GM18909 (cell line): Measurements from ENCODE around the gene RIMBP2.
"Not testable (repeated sequence)": the region's sequence is repeated elsewhere in the genome, so short reads cannot be mapped to it uniquely, and the experiment has no call there.

Source experiments
- ATAC-seq: cut with Tn5 transposase; IDR thresholded peaks from one replicate; pipeline ENCODE4 v1.9.1; 2021; ENCODE audit warnings: mild to moderate bottlenecking; ENCODE audit not compliant: unreplicated experiment, poor library complexity

The RIMBP2 gene

DNA sequence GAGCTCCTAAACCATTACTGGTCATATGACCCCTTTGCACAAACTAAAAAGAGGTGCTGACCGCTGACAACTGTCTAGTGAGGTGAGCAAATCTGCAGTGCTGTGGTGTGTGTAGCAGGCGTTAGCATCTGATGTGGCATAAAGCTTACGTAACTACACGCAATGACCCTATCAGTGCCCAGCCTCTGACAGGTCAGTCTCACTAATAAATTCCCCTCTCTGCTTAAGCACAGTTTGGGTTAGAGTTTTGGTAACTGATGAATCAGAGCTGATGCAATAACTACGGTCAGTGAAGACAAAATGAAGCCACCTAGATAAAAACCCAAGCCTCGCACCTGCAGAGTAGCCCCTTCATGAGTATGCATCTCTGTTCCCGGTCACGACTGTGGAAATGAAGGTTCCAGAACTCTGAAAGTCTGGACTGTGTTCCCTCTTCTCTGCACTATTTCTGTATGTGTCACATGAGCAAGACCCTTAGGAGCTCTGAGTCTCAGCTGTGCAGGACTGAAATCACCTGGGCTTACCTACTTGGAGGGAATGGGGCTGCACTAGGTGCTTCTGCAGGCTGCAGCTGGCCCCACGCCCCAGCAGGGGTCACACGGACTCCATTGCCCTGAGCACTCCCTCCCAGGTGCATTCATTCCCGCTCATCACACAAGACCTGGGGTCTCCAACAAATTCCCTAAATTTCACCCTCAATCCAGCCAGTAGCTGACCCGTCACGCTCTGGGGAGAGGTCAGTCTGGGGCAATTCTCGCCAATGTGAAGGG, 54.4 kb downstream of the RIMBP2 start:
- no peak for ATAC-seq

DNA sequence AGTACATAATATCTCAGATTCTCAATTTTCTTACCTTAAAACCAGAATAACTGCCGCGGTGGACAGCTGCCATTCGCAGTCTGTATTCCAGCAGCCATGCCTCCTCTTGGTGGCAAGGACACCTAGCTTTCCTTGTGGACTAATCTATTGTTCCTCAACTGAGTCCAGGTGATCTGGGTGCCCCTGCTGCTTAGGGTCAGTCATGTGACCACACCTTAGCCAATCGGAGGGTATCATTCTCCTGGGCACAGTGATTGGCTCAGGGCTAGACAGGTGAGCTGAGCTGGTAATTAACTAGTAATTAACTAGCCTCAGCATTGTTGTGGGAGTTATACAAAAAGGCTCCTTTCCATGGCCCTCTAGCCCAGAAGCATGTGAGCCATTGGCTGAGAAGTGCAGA, 55.0 kb downstream of the RIMBP2 start:
- ATAC-seq = no peak

DNA sequence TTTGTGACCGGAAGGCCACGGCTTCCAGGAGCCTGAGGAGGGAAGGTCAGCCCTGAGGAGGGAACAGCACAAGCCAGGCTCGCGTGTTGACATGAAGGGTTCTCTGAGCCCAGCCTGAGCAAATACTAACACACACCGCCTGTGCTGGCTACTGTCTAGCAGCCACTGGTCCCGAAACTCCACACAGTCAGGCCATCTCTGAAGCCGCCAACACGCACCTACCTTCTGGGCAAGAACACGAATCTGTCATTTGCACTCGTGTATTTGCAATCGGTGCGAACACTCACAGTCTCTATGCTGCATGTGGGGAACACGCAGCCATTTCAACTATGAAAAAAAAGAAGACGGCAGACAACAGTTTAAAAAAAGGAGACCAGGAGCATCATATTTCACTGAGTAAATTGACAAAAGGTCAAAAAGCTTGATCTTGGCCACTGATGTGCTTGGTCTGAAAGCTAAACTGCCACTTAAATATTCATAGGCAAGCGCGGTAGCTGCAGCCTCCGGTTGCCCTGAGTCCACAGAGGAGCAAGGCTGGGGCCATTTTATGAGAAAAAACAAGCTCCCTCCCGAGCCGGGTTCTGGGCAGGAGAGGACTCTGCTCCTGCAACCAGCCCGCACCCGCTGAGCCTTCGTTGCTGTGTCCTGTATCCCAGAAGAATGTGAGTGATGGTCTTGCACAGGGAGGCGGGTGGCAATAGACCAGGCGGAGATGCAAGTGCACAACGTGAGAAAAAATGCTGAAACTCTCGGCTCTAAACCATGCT, 57.8 kb downstream of the RIMBP2 start:
- ATAC-seq = no peak

DNA sequence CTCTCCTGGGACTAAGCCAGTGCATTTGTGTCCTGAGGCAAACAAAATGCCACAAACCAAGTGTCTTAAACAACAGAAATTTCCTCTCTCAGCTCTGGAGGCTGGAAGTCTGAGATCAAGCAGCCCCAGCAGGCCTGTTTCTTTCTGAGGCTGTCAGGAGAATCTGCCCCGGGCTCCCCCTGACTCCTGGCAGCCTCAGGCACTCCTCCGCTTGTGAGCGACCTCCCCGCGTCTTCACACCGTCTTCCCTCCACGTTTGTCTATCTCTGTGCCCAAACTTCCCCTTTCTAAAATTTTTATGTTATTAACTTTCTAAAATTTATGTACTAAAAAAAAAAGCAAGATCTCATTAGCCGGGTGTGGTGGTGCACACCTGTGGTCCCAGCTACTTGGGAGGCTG, 59.7 kb downstream of the RIMBP2 start:
- no peak for ATAC-seq

DNA sequence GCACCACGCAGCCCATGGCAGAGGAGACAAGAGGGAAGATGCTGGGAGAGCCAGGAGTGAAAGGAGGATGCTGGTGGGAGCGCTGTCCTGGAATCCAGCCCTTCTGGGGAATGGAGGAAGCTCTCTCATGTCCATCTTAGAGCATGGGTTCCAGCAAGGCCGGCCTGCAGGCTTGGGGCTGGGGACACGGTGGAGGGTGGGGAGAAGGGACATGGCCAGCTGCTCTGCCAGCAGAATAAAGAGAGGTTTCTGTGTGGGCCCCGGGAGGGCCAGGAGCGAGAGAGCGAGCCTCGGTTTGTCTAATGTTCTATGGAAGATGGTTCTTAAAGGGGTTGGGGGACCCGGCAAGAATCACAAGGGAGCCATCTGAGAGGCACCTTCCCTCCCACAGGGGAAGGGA, 60.2 kb downstream of the RIMBP2 start:
- ATAC-seq = no peak

DNA sequence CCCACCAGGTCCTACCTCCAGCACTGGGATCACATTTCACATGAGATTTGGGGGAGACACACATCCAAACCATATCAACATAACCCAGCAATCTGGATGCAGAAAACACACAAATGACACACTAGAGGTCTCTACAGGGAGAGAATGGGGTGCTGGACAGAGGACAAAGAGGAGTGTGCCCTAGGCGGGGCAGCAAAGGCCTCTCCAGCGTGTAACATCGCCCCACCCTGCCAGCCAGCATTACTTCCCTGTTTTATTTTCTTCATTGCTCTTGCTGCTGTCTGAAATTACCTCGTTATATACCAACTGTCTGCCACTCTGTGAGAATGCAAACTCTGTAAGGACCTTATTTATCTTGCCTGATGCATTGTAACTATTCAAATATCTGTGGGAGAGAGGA, 61.1 kb downstream of the RIMBP2 start:
- no peak for ATAC-seq

DNA sequence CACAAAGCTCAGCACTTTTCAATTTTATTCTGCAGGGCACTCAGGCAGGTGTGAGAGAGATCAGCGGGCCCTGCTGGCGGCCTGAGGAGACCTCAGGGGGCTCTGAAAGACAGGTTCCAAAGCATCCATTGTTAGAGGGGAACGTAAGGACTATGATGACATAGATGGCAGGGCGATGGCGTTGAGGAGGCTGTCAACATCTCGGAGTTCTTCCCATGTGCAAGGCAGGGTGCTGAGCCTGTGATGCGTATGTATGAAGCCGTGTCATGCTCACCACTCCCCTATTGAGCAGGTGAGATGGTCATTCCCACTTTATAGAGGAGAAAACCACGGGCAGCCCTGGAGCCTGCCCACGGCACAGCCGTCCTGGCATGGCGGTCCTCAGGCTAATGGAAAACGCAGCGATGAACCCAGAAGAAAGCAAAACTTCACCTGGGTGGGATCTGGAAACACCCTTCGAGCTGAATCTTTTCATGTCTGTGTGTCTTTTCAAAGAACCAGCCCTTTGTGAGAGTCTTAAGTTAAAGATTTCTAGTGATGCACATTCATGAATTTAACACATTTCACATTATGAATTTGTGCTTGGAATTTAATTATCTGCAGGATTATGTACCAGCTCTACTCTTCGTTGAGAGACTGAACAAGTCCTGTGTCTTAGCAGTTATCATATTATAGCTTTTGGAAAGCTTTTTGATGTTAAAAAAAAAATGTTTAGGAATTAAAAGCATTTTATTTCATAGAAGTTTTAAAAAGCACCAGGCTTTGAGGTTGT, 64.7 kb downstream of the RIMBP2 start:
- no peak for ATAC-seq

DNA sequence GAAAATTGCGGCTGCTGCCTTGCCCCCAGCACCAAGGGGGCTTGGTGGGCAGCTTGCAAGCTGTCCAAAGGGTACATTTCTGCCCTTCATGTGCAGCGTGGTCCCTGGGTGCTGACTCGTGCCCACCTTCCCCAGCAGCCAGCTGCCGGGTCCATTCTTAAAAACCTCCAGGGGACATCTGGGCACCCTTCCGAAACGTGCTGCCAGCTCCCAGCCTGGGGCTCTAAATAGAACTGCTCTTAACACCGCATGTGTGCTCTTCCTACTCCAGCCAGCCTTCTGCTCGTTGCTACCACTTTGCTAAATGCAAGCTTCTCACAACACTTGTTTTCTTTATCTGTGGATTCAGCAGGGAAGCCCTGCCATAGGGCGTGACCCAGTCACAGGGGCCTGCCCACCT, 66.0 kb downstream of the RIMBP2 start:
- ATAC-seq = no peak

DNA sequence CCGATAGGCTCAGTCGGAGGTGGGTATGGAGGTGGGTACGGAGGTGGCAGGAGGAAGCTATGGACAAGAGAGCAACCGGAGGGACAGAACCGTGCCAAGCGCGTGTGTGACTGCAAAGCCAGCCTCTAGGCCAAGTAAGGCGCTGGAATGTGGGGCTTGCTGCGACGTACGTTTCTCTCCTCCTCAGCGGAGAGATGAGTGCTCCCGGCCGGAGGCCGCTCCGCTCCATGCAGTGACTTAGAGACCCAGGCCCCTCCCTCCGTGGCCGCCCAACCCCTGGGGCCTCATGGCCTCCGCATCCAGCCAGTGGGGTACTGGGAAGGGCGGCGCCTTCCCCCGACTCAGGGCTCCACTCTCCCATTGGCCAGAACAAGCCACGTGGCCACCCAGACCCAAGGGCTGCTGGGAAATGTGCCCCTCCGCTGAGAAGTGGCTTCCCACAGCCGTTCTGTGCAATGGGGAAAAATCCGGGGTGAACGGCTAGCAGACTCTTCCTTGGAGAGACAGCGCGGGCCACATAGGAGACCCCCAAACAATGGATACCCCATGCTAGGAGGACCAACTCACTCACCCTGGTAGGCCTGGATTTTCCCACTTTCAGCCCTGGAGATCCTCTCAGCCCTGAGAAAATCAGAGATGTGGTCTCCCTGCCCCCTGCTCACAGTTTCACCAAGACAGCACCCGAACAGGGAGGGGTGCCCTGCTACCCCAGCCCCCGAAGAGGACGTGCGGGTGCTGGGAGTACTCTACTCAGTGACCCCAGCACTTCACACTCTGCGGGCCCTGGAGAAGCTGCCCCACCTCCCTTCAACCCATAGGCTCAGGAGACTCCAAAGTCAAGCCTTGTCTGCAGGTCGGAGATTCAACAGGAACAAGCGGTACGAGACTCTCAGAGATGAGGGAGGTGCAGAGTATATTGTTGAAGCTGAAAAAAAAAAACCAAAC, 66.7 kb downstream of the RIMBP2 start:
- ATAC-seq = no peak

DNA sequence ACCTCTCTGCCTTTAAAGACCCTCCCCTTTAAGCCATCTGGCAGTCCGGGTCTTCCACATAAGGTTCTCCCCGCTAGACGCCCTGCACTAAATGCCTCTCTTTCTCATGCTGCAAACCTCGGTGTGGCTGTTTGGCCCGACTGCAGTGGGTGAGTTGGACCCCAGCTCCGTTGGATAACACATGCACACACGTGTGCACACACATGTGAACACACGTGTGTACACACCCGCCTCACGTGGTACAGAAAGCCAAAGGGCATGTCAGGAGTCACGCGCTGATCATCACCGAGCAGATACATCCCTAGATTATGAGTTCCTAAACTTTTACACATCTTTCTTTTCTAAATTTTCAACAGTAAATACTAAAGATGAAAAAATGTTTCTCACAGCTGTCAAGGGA, 68.3 kb downstream of the RIMBP2 start:
- no peak for ATAC-seq

DNA sequence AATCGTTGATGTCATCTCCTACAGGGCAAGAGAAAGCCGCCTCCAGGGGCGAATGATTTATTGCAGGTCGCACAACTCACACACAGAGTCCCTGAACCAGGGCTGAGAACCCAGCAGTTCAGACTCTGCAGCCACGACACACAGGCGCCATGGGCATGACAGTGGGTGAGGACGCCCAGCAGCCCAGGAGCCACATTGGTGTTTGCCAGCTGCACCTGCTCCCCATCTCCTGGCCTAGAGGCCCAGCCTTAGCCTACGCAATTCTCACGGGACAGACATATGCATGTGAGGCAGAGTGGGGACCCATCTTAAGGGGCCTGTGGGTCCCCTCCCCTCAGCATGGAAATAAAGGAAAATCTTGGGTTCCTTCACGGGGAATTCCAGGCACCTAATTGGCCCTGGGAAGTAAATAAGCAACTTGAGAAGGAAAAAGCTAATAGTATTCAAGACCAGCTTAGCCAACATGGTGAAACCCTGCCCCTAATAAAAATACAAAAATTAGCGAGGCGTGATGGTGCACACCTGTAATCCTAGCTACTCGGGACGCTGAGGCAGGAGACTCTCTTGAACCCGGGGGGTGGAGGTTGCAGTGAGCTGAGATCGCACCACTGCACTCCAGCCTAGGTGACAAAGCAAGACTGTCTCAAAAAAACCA, 69.3 kb downstream of the RIMBP2 start:
- no peak for ATAC-seq

DNA sequence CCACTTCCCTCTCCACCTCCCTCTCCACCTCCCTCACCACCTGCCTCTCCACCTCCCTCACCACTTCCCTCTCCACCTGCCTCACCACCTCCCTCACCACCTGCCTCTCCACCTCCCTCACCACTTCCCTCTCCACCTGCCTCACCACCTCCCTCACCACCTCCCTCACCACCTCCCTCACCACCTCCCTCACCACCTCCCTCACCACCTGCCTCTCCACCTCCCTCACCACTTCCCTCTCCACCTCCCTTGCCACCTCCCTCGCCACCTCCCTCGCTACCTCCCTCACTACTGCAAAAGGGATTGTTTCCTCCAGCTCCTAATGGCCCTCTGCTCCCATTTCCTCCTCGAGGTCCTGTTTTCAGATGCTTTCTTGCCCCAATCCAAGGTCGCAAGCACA, 69.9 kb downstream of the RIMBP2 start:
- ATAC-seq = not testable (repeated sequence)

DNA sequence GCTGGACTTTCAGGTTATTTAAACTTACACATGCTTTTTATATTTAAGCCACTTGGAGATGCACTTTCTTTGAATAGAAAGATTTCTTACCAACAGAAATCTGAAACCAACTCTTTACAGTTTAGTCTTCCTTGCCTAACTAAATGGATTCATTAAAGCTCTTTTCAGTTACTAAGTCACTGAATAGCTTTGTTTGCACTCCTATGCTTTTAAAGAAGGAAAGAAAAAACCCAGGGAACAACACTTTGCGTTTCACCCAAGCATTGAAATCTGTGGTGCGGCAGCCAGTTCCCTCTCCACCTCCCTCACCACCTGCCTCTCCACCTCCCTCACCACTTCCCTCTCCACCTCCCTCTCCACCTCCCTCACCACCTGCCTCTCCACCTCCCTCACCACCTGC, 70.3 kb downstream of the RIMBP2 start:
- no peak for ATAC-seq

DNA sequence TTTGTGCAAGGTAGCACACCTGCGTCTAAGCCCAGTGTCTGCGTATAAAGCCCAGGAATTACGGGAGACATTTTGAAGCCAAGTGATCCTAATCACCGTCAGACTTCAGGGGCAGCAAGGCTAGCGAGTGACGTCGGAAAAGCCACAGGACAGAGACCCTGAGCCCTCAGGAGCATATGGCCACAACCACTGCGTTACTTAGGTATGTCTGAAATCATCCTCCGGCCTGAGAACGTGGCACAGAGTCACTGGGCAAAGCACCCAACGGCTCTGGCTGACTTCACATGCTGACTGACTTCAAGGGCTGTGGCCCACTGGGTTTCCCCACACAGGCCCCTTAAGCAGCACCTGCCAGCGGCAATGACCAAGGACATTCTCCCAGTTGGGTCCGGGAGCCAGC, 71.5 kb downstream of the RIMBP2 start:
- no peak for ATAC-seq

DNA sequence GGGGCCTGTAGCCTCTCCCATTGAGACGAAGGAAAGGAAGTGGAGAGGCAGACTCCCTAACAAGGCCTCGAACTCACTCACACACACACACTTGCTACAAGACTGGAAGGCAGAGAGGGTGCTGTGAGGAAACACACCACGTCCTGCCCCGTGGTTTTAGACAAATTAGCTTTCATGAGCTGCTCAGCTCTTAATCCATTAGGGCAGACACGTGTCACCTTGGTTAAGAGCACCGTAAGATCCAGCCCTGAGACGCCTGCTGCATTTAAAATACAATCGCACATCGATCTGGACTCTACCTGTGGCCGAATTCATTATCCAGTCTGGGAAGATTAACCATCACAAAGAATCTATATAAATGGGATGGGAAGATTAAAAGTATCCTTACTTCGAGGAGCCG, 72.0 kb downstream of the RIMBP2 start:
- no peak for ATAC-seq

DNA sequence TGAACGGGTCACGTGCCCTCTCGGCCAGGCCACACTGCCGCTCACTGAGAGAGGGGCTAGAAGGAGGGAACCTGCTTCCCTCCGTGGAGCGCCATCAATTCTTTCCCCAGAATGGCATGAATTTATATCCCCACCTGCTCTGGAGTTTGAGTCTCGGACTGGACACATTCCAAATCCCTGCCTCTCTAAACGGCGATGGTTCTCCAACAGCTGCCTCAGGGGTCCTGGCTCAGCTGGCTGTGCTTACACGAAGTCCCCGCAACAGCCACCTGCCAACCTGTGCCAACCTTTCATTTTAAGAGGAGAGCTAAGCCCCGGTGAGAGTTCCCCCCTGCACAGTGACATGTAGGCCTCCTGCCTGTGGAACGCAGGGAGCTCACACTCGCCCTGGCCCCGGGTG, 73.2 kb downstream of the RIMBP2 start:
- ATAC-seq = no peak

DNA sequence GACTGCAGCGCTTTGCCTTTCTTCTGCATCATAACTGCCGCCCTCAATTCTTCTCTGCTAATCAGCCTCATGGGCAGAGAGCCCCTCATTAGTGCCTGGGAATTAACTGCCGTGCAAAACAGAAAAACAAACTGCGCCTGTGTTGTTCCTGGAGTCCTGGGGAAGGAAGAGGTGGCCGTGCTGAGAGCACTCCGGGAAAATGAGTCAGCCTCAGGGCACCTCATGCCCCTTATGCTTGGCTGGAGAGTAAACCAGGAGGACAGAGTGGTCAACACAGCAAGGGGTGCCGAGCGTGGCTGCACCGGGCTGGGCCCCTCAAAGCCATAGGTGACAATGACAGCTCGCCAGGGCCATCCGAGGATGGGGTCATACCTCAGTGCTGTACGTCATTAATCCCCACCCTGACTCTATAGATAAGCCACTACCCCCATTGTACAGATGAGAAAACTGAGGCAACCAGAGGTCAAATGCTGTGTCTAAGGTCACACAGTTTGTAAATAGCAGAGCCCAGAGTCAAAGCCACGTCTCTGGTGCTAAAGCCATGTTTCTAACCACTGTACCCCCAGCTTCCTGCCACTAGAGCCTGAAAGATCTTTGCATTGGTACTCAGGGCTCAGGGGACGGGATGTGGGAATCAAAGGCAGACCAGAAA, 74.4 kb downstream of the RIMBP2 start:
- no peak for ATAC-seq

DNA sequence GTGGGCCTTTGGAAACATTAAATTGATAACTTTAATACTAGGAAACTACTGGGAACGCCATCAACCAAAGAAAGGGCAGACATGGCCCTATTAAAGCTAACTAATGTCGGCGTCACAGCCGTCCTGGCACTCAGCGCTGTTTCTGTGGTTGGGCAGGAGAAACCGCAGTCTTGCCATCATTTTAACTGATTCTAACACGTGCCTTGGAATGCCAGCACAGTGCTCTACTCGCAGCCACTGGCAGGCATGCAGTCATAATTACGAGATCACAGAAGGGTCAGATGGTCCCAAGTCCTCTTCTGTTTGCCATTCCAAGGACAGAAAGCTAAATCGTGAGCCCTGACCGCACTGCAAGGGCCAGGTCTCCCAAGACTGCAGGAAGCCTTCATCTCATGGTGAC, 75.2 kb downstream of the RIMBP2 start:
- no peak for ATAC-seq

DNA sequence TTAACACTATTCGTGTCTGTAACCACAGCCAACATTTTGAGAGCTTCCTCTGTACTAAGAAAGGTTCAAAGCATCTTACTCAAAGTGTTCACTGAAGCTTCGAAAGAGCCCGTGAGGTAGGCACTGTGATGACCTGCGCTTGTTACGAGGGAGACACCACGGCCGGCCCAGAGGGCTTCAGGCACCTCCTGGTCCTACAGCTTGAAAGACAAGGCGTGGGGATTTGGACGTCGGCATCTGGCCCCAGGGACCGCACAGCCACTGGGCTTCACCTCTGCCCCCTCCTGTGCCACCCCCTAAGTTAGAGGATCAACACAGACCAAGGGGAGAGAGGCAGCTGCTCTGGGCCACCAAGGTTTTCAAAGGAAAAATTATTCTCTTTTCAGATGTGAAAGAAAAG, 75.6 kb downstream of the RIMBP2 start:
- ATAC-seq = no peak
